Type B pancreatic cell (in vitro differentiated cells): ENCODE measurements around the gene RTTN. TPM values are rescaled to one million over a fixed set of nuclear protein-coding genes. Genes with fewer than 3 reads are reported as not detected.

Experiments
- DNase-seq: peaks from one replicate; pipeline ENCODE4 v3.0.0; 2021; ENCODE audit warnings: mixed read lengths; ENCODE audit not compliant: unreplicated experiment; ENCODE audit errors: extremely low spot score
- H3K27ac Mint-ChIP-seq: 2 replicates; pipeline ENCODE4 v1.8.0; 2021; ENCODE audit warnings: mild to moderate bottlenecking, mixed read lengths
- H3K27me3 Mint-ChIP-seq: 2 replicates; pipeline ENCODE4 v1.8.0; 2021; ENCODE audit warnings: mixed read lengths
- H3K36me3 Mint-ChIP-seq: 2 replicates; pipeline ENCODE4 v1.8.0; 2021; ENCODE audit warnings: mixed read lengths
- H3K4me1 Mint-ChIP-seq: one replicate; pipeline ENCODE4 v1.8.0; 2021; ENCODE audit warnings: mixed read lengths; ENCODE audit not compliant: unreplicated experiment
- H3K4me3 Mint-ChIP-seq: 2 replicates; pipeline ENCODE4 v1.8.0; 2021; ENCODE audit warnings: mild to moderate bottlenecking, mixed read lengths
- H3K9me3 Mint-ChIP-seq: 2 replicates; pipeline ENCODE4 v1.8.0; 2021; ENCODE audit warnings: mixed read lengths
- CTCF ChIP-seq: fragments of 200-600 bp; sonication (generic); conservative IDR thresholded peaks from 2 replicates; pipeline ENCODE4 v1.5.0; 2021; ENCODE audit warnings: antibody characterized with exemption, mild to moderate bottlenecking
- total RNA-seq: library from RNA; stranded (reverse); gene quantifications from 2 replicates; pipeline ENCODE4 v1.2.1, GENCODE V29; 2021; ENCODE audit warnings: low replicate concordance

Gene RTTN
- total RNA-seq, 1 donor from 2014 or later = 29.3 TPM

- no peaks in the 10 kb centered on the region for H3K4me1 Mint-ChIP-seq
- no peaks in the 10 kb centered on the region for H3K27me3 Mint-ChIP-seq
- peaks cover 4% of the 10 kb centered on the region for H3K9me3 Mint-ChIP-seq
- no peak for DNase-seq
- no peak overlapping the region for H3K4me3 Mint-ChIP-seq
- no peak for TF ChIP-seq CTCF
- H3K36me3 Mint-ChIP-seq = peaks cover 26% of the 10 kb centered on the region
- no peak overlapping the region for H3K27ac Mint-ChIP-seq
Observed at GRCh38 chr18:70036168-70036567, 169.3 kb downstream of the RTTN start.

- no peak for DNase-seq
- no peak for TF ChIP-seq CTCF
- no peaks in the 10 kb centered on the region for H3K27me3 Mint-ChIP-seq
- no peak overlapping the region for H3K27ac Mint-ChIP-seq
- peaks cover 28% of the 10 kb centered on the region for H3K36me3 Mint-ChIP-seq
- H3K4me1 Mint-ChIP-seq = no peaks in the 10 kb centered on the region
- H3K9me3 Mint-ChIP-seq = peaks cover 4% of the 10 kb centered on the region
- H3K4me3 Mint-ChIP-seq = no peak overlapping the region
Observed at GRCh38 chr18:70031221-70031620, 174.3 kb downstream of the RTTN start.

- peaks cover 29% of the 10 kb centered on the region for H3K36me3 Mint-ChIP-seq
- no peak overlapping the region for H3K27ac Mint-ChIP-seq
- H3K9me3 Mint-ChIP-seq = peaks cover 4% of the 10 kb centered on the region
- no peak for TF ChIP-seq CTCF
- no peak overlapping the region for H3K4me3 Mint-ChIP-seq
- H3K27me3 Mint-ChIP-seq = no peaks in the 10 kb centered on the region
- no peaks in the 10 kb centered on the region for H3K4me1 Mint-ChIP-seq
- DNase-seq = no peak
Observed at GRCh38 chr18:70030728-70031127, 174.8 kb downstream of the RTTN start.

GRCh38 chr18:70029163-70029562 is 176.3 kb downstream of the RTTN start:
- no peak for TF ChIP-seq CTCF
- no peak for DNase-seq

GRCh38 chr18:70028734-70029133 is 176.8 kb downstream of the RTTN start:
- TF ChIP-seq CTCF = no peak
- Mint-ChIP-seq H3K27me3 (no peaks in the 10 kb centered on the region), H3K4me3 (no peak overlapping the region), H3K36me3 (peaks cover 36% of the 10 kb centered on the region), H3K9me3 (peaks cover 4% of the 10 kb centered on the region), H3K27ac (no peak overlapping the region), H3K4me1 (no peaks in the 10 kb centered on the region)
- no peak for DNase-seq

More at GRCh38 chr18:70029163-70029562, 176.3 kb downstream of the RTTN start:
- Mint-ChIP-seq H3K4me3 (no peak overlapping the region), H3K9me3 (peaks cover 4% of the 10 kb centered on the region), H3K27ac (no peak overlapping the region), H3K36me3 (peaks cover 38% of the 10 kb centered on the region), H3K4me1 (no peaks in the 10 kb centered on the region), H3K27me3 (no peaks in the 10 kb centered on the region)

- no peak for DNase-seq
- Mint-ChIP-seq H3K36me3 (peaks cover 35% of the 10 kb centered on the region), H3K9me3 (peaks cover 2% of the 10 kb centered on the region), H3K27ac (no peak overlapping the region), H3K27me3 (no peaks in the 10 kb centered on the region), H3K4me3 (no peak overlapping the region), H3K4me1 (no peaks in the 10 kb centered on the region)
- TF ChIP-seq CTCF = no peak
Observed at GRCh38 chr18:70028084-70028483, 177.4 kb downstream of the RTTN start.
